ENCODE results near the gene ALMS1. TPM values are rescaled to one million over a fixed set of nuclear protein-coding genes. Genes with fewer than 3 reads are reported as not detected.

Gene ALMS1
- polyA plus RNA-seq, 3 donors = 0.55 to 5.2 (median 0.64) TPM

DNA sequence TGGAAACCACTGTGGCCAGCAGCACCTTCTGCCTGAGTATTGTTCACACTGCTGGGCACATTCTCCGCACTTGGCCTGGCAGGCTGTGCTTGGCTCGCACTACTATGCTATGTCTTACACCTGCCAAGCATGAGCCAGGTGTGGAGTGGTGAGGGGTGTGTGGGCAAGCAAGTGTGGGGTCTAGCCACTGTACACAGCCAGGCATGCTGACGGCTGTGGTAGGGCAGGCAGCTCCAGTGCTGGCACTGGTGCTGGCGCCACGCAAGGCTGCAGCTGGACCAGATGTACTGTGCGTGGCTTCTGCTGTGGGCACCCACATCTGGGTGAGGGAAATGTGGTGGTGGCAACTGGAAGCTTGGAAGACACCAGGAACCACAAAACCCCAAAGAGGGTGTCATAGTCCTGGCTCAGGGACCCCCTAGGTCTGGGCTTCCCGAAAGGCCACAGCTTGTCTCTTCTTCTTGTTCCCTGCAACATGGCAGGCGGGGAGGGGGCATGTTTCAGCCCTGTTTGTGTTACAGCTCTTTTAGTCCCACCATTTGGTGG lies 101.5 kb downstream of the ALMS1 start:
- H3K4me3 Mint-ChIP-seq = no peak overlapping the region
- H3K9me3 ChIP-seq (replicated peaks in 1 of 2; ENCODE audit: control insufficient read depth in 1 of 2, insufficient read depth in 1 of 2, low read length in 2 of 2) = peaks cover 5 to 16% of the 10 kb centered on the region in 2 donors
- H3K4me2 ChIP-seq (replicated peaks; ENCODE audit: extremely low read depth, low read length, poor library complexity, severe bottlenecking) = no peak overlapping the region
- TF ChIP-seq CTCF (IDR thresholded peaks at IDR 0.05) = no peak
- H3K27me3 Mint-ChIP-seq (ENCODE audit: low read depth in 3 of 3) = no peaks in the 10 kb centered on the region
- H3K4me1 ChIP-seq (ENCODE audit: control insufficient read depth in 1 of 2, insufficient read depth in 2 of 2, low read length in 2 of 2) = no peaks in the 10 kb centered on the region
- 98% methylated on average over 8 of the region's 8 CpGs for WGBS (ENCODE audit: insufficient coverage)
- H3K4me3 ChIP-seq (replicated peaks in 1 of 3; ENCODE audit: low read depth in 2 of 3, low read length in 3 of 3) = no peak overlapping the region
- no peak overlapping the region for H3K27ac Mint-ChIP-seq
- DNase-seq = no peak
- no peaks in the 10 kb centered on the region for H4K20me1 ChIP-seq (ENCODE audit: insufficient read depth, low read length)
- intact Hi-C loops (cut with micrococcal nuclease) = no loop called here
- H2AFZ ChIP-seq (ENCODE audit: insufficient read depth, low read depth, low read length, poor library complexity, severe bottlenecking) = no peak overlapping the region
- H3K27me3 ChIP-seq (ENCODE audit: control insufficient read depth in 2 of 2, insufficient read depth in 2 of 2, low read length in 2 of 2) = no peaks in the 10 kb centered on the region
- H3K4me1 Mint-ChIP-seq = peaks cover 4% of the 10 kb centered on the region
- H3K27ac ChIP-seq (ENCODE audit: low read depth in 1 of 2, low read length in 2 of 2) = no peak overlapping the region
- H3K36me3 ChIP-seq (replicated peaks in 1 of 2; ENCODE audit: control insufficient read depth in 1 of 2, insufficient read depth in 2 of 2, low read length in 2 of 2) = peaks cover 3 to 22% of the 10 kb centered on the region in 2 donors
- no peak overlapping the region for H3K9ac ChIP-seq (ENCODE audit: insufficient read depth, low read length, poor library complexity, severe bottlenecking)
- H3K36me3 Mint-ChIP-seq = peaks cover 30 to 48% of the 10 kb centered on the region in 2 donors
- peaks cover 18 to 23% (median 19%) of the 10 kb centered on the region in 7 donors for H3K9me3 Mint-ChIP-seq
- no peaks in the 10 kb centered on the region for H3K79me2 ChIP-seq (ENCODE audit: insufficient read depth, low read length)

GRCh38 chr2:73488079-73488478 lies 102.4 kb downstream of the ALMS1 start:
- Mint-ChIP-seq H3K9me3 (peaks cover 17 to 23% (median 19%) of the 10 kb centered on the region in 7 donors), H3K4me3 (no peak overlapping the region), H3K27me3 (ENCODE audit: low read depth in 3 of 3) (no peaks in the 10 kb centered on the region), H3K36me3 (peaks cover 30 to 48% of the 10 kb centered on the region in 2 donors), H3K27ac (no peak overlapping the region), H3K4me1 (peaks cover 4% of the 10 kb centered on the region)
- H3K9ac ChIP-seq (ENCODE audit: insufficient read depth, low read length, poor library complexity, severe bottlenecking) = no peak overlapping the region
- H3K79me2 ChIP-seq (ENCODE audit: insufficient read depth, low read length) = no peaks in the 10 kb centered on the region
- no peak overlapping the region for H2AFZ ChIP-seq (ENCODE audit: insufficient read depth, low read depth, low read length, poor library complexity, severe bottlenecking)
- peak in 1 of 3 donors; percentile 2 for DNase-seq
- intact Hi-C loops (cut with micrococcal nuclease) = no loop called here
- WGBS (ENCODE audit: insufficient coverage) = 100% methylated on average over 5 of the region's 7 CpGs
- no peaks in the 10 kb centered on the region for H3K4me1 ChIP-seq (ENCODE audit: control insufficient read depth in 1 of 2, insufficient read depth in 2 of 2, low read length in 2 of 2)
- no peak overlapping the region for H3K4me2 ChIP-seq (replicated peaks; ENCODE audit: extremely low read depth, low read length, poor library complexity, severe bottlenecking)
- no peaks in the 10 kb centered on the region for H3K27me3 ChIP-seq (ENCODE audit: control insufficient read depth in 2 of 2, insufficient read depth in 2 of 2, low read length in 2 of 2)
- H4K20me1 ChIP-seq (ENCODE audit: insufficient read depth, low read length) = no peaks in the 10 kb centered on the region
- H3K4me3 ChIP-seq (replicated peaks in 1 of 3; ENCODE audit: low read depth in 2 of 3, low read length in 3 of 3) = no peak overlapping the region
- H3K9me3 ChIP-seq (replicated peaks in 1 of 2; ENCODE audit: control insufficient read depth in 1 of 2, insufficient read depth in 1 of 2, low read length in 2 of 2) = peaks cover 5 to 16% of the 10 kb centered on the region in 2 donors
- no peak overlapping the region for H3K27ac ChIP-seq (ENCODE audit: low read depth in 1 of 2, low read length in 2 of 2)
- H3K36me3 ChIP-seq (replicated peaks in 1 of 2; ENCODE audit: control insufficient read depth in 1 of 2, insufficient read depth in 2 of 2, low read length in 2 of 2) = peaks cover 3 to 22% of the 10 kb centered on the region in 2 donors
- TF ChIP-seq CTCF (IDR thresholded peaks at IDR 0.05) = no peak
